NOMO-1 treated with dmso at 0.1 percent for 144 hours (cell line): Measurements from ENCODE around the gene DNAJC17.

ENCODE experiments used
- DNase-seq: peaks from one replicate; lab custom pipeline; 2025; ENCODE audit not compliant: unreplicated experiment; lab: John Stamatoyannopoulos, UW

The DNAJC17 gene

GRCh38 chr15:40743921-40744814 is 63.1 kb downstream of the DNAJC17 start:
- no peak for DNase-seq

GRCh38 chr15:40743485-40743901 is 63.8 kb downstream of the DNAJC17 start:
- DNase-seq = no peak

GRCh38 chr15:40739854-40740253 is 67.4 kb downstream of the DNAJC17 start:
- no peak for DNase-seq

- no peak for DNase-seq
Measured at GRCh38 chr15:40739047-40739446, 68.2 kb downstream of the DNAJC17 start.

- DNase-seq = no peak
Measured at GRCh38 chr15:40737048-40737447, 70.2 kb downstream of the DNAJC17 start.

- no peak for DNase-seq
Measured at GRCh38 chr15:40736575-40736974, 70.7 kb downstream of the DNAJC17 start.

GRCh38 chr15:40731034-40731433 is 76.2 kb downstream of the DNAJC17 start:
- DNase-seq = no peak

- no peak for DNase-seq
Measured at GRCh38 chr15:40723919-40724318, 83.4 kb downstream of the DNAJC17 start.

GRCh38 chr15:40722934-40723333 is 84.3 kb downstream of the DNAJC17 start:
- DNase-seq = no peak

GRCh38 chr15:40722354-40722753 is 84.9 kb downstream of the DNAJC17 start:
- DNase-seq = no peak

GRCh38 chr15:40721701-40722100 is 85.6 kb downstream of the DNAJC17 start:
- no peak for DNase-seq

GRCh38 chr15:40716165-40716564 is 91.1 kb downstream of the DNAJC17 start:
- DNase-seq = no peak
